Suppressor macrophage treated with lipopolysaccharide for 4 hours (primary cell): ENCODE measurements around the gene RNASEH2A.
"Not testable (repeated sequence)": the region's sequence is repeated elsewhere in the genome, so short reads cannot be mapped to it uniquely, and the experiment has no call there.

Source experiments
- DNase-seq: peaks from one replicate; pipeline ENCODE4 v3.0.0-alpha.2; 2020

RNASEH2A gene

GRCh38 chr19:12794196-12794941 is 12.0 kb upstream of the RNASEH2A start:
- peak; percentile 40 for DNase-seq

GRCh38 chr19:12794971-12795381 is 11.4 kb upstream of the RNASEH2A start:
- peak; percentile 30 for DNase-seq

- peak; percentile 86 for DNase-seq
Measured at GRCh38 chr19:12796146-12797071, 10.0 kb upstream of the RNASEH2A start.

GRCh38 chr19:12797141-12797587 is 9.2 kb upstream of the RNASEH2A start:
- DNase-seq = no peak

DNA sequence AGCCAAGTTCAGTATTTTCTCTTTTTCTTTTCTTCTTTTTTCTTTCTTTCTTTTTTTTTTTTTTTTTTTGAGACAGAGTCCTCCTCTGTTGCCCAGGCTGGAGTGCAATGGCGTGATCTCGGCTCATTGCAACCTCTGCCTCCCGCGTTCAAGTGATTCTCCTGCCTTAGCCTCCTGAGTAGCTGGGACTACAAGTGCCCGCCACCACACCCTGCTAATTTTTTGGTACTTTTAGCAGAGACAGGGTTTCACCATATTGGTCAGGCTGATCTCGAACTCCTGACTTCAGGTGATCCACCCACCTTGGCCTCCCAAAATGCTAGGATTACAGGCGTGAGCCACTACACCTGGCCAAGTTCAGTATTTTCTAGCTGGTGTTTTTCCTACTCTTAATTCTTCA is 8.8 kb upstream of the RNASEH2A start:
- DNase-seq = not testable (repeated sequence)

DNA sequence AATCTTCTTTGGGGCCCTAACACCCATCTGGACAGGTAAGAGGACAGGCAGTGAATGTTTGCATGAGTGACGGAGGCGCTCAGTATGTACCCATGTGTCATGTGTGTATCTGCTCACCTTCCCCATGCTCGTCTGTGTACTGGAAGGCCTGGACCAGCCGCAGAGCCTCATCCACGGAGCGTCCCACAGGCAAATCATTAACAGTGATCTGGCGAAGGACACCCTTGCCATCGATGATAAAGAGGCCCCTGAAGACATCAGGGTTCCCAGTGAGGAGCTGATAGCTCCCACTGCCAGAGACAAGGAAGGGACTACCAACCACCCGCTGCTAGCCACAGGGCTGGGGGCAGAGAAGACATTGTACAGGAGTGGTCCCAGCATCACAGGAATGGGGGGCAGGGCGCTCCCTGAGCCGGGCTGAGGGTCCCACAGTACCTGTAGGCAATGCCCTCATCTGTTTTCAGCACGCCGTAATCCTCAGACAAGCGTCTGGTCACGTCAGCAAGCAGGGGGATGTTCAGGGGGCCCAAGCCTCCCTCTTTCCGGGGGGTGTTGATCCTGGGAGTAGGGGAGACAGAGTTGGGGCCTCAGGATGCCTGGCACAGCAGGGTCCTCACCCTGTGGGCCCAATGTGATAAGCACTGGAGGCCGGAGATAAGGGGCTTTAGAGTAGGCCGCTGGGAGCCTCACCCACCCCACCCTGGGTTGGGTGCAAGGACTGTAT is 6.5 kb upstream of the RNASEH2A start:
- no peak for DNase-seq

DNA sequence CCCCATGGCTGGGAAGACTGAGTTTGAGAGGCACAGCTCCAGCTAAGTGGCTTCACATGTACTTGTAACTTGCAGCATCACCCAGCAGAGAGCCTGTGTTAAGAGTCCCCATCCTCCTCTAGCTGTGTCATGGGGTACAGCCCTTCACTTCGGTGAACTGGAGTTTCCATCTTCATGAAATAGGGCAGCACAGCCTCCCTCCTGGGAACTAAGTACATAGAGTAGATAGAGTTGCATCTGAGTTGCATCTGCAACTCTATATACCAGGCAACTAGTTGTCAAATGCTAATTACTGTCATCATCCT is 6.0 kb upstream of the RNASEH2A start:
- no peak for DNase-seq

DNA sequence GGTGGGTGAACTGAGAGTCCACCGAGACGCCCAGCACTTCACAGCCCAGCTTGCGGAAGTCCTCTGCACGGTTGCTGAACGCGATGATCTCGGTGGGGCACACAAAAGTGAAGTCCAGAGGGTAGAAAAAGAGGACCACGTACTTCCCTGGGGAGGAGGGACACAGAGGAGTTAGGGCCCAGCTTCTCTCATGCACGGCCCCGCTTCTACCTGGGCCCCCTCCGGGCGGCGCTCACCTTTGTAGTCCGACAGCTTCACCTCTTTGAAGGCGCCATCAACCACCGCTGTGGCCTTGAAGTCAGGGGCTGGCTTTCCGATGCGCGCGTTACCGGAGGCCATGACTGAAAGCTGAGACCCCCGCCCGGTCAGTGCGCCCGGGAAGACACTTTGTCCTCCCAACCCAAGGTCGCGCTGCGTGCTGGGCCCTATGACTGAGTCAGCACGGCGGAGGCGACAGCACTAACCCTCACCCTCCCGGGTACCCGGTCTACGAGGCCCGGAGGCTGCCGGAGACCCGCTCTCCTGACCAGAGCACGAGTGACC is 5.4 kb upstream of the RNASEH2A start:
- no peak for DNase-seq

- no peak for DNase-seq
Measured at GRCh38 chr19:12801466-12802266, 4.7 kb upstream of the RNASEH2A start, which contains the start of the genes PRDX2 and THSD8. Gene PRDX2 (minus strand): TSS chr19:12801800. CDS start chr19:12801261, 539 bp downstream. Gene THSD8 (plus strand): TSS chr19:12802069. CDS start chr19:12802072, 3 bp downstream.

DNA sequence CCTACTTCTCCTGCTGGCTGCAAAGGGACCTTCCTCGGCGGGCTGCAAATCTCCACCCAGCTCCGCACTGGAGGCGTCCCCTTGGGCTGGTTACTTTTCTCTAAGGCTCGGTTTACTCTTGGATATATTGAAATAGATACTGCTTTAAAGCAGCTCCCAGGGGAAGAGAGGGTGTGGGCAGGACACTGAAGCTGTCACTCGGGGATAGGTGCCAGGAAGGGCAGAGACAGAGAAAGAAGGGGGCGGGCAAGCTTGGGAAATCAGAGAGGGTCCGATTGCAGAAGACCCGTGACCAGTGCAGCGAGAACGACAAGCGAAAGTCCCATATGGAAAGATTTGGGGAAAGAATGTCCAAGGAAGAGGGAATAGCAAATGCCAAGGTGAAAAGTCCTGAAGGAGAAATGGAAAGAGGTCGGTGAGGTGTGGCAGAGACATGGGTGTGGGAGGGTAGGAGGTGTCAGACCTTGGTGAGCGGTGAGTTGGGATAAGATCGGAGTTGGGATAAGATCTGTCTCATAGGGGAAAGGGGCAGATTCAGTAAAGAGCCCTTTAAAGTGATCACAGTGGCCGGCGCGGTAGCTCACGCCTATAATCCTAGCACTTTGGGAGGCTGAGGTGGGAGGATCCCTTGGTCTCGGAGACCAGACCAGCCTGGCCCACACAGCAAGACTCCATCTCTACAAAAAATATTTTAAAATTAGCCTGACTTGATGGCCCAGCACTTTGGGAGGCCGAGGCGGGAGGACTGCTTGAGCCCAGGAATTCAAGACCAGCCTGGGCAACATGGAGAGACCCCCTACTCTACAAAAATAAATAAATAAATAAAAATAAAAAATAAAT is 3.9 kb upstream of the RNASEH2A start:
- DNase-seq = no peak

DNA sequence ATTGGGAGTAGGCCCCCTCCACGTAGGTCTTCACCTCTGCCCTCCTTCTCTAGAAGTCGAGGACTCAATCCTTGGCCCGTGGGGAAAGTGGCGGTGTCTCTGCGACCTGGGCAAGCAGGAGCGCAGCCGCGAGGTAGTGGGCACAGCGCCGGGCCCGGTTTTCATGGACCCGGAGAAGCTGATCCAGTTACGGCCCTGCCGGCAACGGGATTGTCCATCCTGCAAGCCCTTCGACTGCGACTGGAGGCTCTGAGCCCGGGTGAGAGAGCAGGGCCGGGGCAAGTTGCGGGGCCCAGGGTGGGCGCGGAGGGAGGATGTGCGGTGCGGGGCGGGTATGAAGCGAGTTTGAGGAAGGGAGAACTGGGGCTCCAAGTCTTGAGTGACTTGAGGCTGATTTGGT is 2.3 kb upstream of the RNASEH2A start:
- no peak for DNase-seq

GRCh38 chr19:12815088-12815487 is 8.7 kb downstream of the RNASEH2A start:
- no peak for DNase-seq

DNA sequence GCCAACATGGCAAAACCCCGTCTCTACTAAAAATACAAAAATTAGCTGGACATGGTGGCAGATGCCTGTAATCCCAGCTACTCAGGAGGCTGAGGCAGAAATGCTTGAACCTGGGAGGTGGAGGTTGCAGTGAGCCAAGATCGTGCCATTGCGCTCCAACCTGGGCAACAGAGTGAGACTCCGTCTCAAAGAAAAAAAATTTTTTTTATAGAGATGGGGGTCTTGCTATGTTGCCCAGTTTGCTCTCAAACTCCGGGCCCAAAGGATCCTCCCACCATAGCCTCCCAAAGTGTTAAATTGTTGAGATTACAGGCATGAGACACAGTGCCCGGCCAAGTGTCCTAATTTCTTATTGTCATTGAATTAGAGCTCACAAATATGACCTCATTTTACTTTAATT is 10.8 kb downstream of the RNASEH2A start:
- not testable (repeated sequence) for DNase-seq

DNA sequence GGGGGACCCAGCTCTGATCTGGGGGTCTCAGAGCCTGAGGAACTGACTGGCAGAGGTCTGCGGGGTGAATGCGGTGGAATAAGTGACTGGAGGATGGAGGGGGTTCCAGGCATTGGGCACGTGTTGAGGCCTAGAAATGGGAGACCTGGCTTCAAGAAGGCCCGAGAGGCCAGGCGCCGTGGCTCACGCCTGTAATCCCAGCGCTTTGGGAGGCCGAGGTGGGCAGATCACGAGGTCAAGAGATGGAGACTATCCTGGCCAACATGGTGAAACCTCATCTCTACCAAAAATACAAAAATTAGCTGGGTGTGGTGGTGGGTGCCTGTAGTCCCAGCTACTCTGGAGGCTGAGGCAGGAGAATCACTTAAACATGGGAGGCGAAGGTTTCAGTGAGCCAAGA is 11.4 kb downstream of the RNASEH2A start:
- not testable (repeated sequence) for DNase-seq

- no peak for DNase-seq
Measured at GRCh38 chr19:12821761-12822160, 15.4 kb downstream of the RNASEH2A start.

GRCh38 chr19:12825254-12826131 is 19.1 kb downstream of the RNASEH2A start:
- DNase-seq = peak; percentile 25

GRCh38 chr19:12828494-12828893 is 22.1 kb downstream of the RNASEH2A start:
- DNase-seq = no peak

GRCh38 chr19:12833418-12833737 is 27.0 kb downstream of the RNASEH2A start:
- DNase-seq = no peak

GRCh38 chr19:12833738-12834565 is 27.6 kb downstream of the RNASEH2A start:
- no peak for DNase-seq
